OCI-LY3 (cell line): Measurements from ENCODE around the gene GADD45GIP1.

ENCODE experiments used
- EZH2phosphoT487 ChIP-seq: fragments of 200-600 bp; shearing (Covaris generic); IDR thresholded peaks from 2 replicates; pipeline ENCODE4 v1.6.1; 2018; ENCODE audit warnings: antibody characterized with exemption, mixed run types, low read depth
- TF ChIP-seq, protein P1 (sequence below): fragments of 200-600, 300-600 bp; sonication (generic); IDR thresholded peaks from 2 replicates; pipeline ENCODE4 v1.5.1; 2014; ENCODE audit warnings: antibody characterized with exemption, low read length, low read depth

DNA sequence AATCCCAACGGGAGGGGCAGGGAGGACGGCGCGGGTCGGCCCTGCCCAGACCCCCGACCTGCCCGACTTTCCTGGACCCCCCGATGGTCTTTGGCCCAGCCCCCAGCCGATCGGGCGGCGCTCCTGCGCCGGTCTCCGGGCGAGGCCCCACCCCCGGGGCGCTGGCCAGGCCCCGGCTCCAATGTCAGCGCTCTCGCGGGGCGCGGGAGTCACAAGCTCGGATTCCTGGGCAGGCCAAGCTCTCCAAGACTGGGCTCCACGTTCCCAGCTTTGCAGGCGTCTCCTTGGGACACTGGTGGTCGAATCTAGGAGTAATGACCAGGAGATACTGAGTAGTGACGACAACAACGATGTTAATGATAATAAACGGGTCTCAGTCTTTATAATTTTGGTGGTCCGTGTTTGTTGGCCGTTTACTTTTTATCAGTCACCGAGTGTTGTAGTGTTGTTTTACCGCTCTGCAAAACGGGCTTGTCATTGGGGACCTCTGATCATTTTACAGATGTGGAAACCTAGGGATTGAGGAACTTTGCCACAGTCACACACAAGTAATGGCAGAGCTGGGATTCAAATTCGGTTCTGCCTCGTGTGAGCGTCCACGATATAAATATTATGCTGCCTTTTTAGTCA is 10.8 kb downstream of the GADD45GIP1 start:
- TF ChIP-seq, protein P1, sequence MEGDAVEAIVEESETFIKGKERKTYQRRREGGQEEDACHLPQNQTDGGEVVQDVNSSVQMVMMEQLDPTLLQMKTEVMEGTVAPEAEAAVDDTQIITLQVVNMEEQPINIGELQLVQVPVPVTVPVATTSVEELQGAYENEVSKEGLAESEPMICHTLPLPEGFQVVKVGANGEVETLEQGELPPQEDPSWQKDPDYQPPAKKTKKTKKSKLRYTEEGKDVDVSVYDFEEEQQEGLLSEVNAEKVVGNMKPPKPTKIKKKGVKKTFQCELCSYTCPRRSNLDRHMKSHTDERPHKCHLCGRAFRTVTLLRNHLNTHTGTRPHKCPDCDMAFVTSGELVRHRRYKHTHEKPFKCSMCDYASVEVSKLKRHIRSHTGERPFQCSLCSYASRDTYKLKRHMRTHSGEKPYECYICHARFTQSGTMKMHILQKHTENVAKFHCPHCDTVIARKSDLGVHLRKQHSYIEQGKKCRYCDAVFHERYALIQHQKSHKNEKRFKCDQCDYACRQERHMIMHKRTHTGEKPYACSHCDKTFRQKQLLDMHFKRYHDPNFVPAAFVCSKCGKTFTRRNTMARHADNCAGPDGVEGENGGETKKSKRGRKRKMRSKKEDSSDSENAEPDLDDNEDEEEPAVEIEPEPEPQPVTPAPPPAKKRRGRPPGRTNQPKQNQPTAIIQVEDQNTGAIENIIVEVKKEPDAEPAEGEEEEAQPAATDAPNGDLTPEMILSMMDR = no peak
- TF ChIP-seq EZH2phosphoT487 = no peak
